PC-3 (cell line): Measurements from ENCODE around the gene DRG1.

Experiments used
- CTCF ChIP-seq: fragments of 300-600 bp; sonication (generic); conservative IDR thresholded peaks from 2 replicates; pipeline ENCODE4 v1.5.1; 2017; ENCODE audit warnings: antibody characterized with exemption, low read depth, mild to moderate bottlenecking, low read length
- EZH2 ChIP-seq: fragments of 300-600 bp; sonication (generic); IDR thresholded peaks from one replicate; pipeline ENCODE4 v1.6.1; 2017; ENCODE audit warnings: antibody characterized with exemption, mild to moderate bottlenecking, low read length; ENCODE audit not compliant: unreplicated experiment
- EZH2phosphoT487 ChIP-seq: fragments of 300-600 bp; sonication (generic); IDR thresholded peaks from 2 replicates; pipeline ENCODE4 v1.6.1; 2018; ENCODE audit warnings: mild to moderate bottlenecking, antibody characterized with exemption, low read length, borderline replicate concordance

- TF ChIP-seq CTCF (no peak), EZH2 (no peak), EZH2phosphoT487 (no peak)
These were observed 47.4 kb downstream of the DRG1 start for GRCh38 chr22:31446767-31447166.
